Esophagus muscularis mucosa (tissue), 4 donors: ENCODE measurements around the gene UPF2. TPM values are rescaled to one million over a fixed set of nuclear protein-coding genes. Genes with fewer than 3 reads are reported as not detected.
"Not testable (repeated sequence)": the region's sequence is repeated elsewhere in the genome, so short reads cannot be mapped to it uniquely, and the experiment has no call there.

Experiments
- DNase-seq: peaks from one replicate; pipeline ENCODE4 v3.0.0-alpha.2; 2017; ENCODE audit errors: extremely low spot score
- H3K27ac ChIP-seq, 4 donors: fragments of 200-600 bp; sonication (generic); replicated peaks in 1 of 4; 1 replicate in 3 of 4; 2 replicates in 1 of 4; pipeline ENCODE4 v1.5.1; 2016 to 2019; ENCODE audit warnings: mild to moderate bottlenecking in 1 of 4
- H3K27me3 ChIP-seq, 4 donors: fragments of 200-600 bp; sonication (generic); one replicate each; pipeline versions ENCODE4 v1.5.1 to v1.6.0; 2016 to 2019
- H3K36me3 ChIP-seq, 4 donors: fragments of 200-600 bp; sonication (generic); one replicate each; pipeline ENCODE4 v1.5.1; 2016 to 2019
- H3K4me1 ChIP-seq, 4 donors: fragments of 200-600 bp; sonication (generic); one replicate each; pipeline ENCODE4 v1.5.1; 2016 to 2019
- H3K4me3 ChIP-seq, 4 donors: fragments of 200-600 bp; sonication (generic); 1 replicate in 2 of 4; 2 replicates in 2 of 4; pipeline ENCODE4 v1.5.1; 2016 to 2019; ENCODE audit warnings: mild to moderate bottlenecking in 4 of 4, moderate library complexity in 1 of 4
- H3K9me3 ChIP-seq, 4 donors: fragments of 200-600 bp; sonication (generic); 1 replicate in 3 of 4; 2 replicates in 1 of 4; pipeline ENCODE4 v1.5.1; 2016 to 2019
- CTCF ChIP-seq, 3 experiments: fragments of 200-600 bp in 2 of 3; fragments of 450-650 bp in 1 of 3; sonication (generic) in 2 of 3; IDR thresholded peaks; one replicate each; pipeline ENCODE4 v1.5.1; 2017 to 2019; ENCODE audit warnings: antibody characterized with exemption in 3 of 3, mild to moderate bottlenecking in 2 of 3, moderate library complexity in 1 of 3
- EP300 ChIP-seq: sonication (generic); formaldehyde crosslinking; IDR thresholded peaks from one replicate; pipeline ENCODE4 v1.6.1; 2017; ENCODE audit warnings: antibody characterized with exemption
- POLR2A ChIP-seq: fragments of 450-650 bp; IDR thresholded peaks from one replicate; pipeline ENCODE4 v1.6.1; 2017; ENCODE audit warnings: antibody characterized with exemption, moderate library complexity, mild to moderate bottlenecking, low read depth
- POLR2AphosphoS5 ChIP-seq, 2 donors: sonication (generic); formaldehyde crosslinking; IDR thresholded peaks; one replicate each; pipeline ENCODE4 v1.6.1; 2017; ENCODE audit warnings: antibody characterized with exemption in 2 of 2
- WGBS: methylation state at CpG from one replicate; pipeline ENCODE4 v1.1.5; 2018; 5-methylcytosine and 5-hydroxymethylcytosine counted together
- intact Hi-C: fragments of 100-400 bp; cut with DNase I; formaldehyde crosslinking; loops from one replicate; pipeline ENCODE4 v1.15.1; 2023
- total RNA-seq, 4 donors: library from RNA; depleted of rRNA; stranded (reverse); fragments of >200 nt; gene quantifications; one replicate each; pipeline versions ENCODE4 v1.1.0 to v1.2.1, GENCODE V29; 2016

Gene UPF2
- total RNA-seq, 4 donors from 2014 or later, result 26.0 to 38.6 (median 28.0) TPM

DNA sequence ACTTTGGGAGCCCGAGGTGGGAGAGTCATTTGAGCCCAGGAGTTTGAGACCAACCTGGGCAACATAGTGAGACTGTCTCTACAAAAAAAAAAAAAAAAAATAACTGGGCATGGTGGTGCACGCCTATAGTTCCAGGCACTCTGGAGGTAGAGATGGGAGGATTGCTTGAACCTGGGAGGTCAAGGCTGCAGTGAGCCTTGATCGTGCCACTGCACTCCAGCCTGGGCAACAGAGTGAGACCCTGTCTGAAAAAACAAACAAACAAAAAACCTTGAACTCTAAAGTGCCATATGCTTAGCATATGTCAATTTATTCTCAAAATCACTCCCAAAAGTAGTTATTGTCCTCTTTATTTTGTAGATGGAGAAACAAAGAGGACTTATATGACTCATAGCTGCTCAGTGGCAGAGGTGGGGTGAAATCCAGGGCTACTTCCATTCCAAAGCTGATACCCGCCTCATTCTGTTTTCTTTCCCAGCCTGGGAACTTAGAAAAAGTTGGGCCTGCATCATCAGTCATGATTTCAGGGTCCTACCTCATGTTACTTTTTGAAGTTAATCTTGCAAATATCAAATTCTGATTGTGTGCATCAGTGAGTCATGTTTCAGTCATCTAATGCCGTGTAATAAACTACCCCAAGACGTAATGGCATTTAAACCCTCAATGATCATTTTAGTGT, 39.4 kb upstream of the UPF2 start:
- H3K9me3 ChIP-seq, result no peaks in the 10 kb centered on the region
- 79% methylated on average over 6 of the region's 6 CpGs for WGBS
- H3K27ac ChIP-seq, result no peak overlapping the region

GRCh38 chr10:12081470-12081869, 38.9 kb upstream of the UPF2 start:
- Histone ChIP-seq H3K36me3 (peaks cover 18 to 72% (median 31%) of the 10 kb centered on the region in 4 donors), H3K4me1 (no peaks in the 10 kb centered on the region), H3K27ac (no peak overlapping the region), H3K4me3 (no peak overlapping the region), H3K9me3 (no peaks in the 10 kb centered on the region), H3K27me3 (no peaks in the 10 kb centered on the region)
- TF ChIP-seq CTCF (IDR thresholded peaks at IDR 0.05) (no peak), POLR2AphosphoS5 (IDR thresholded peaks at IDR 0.05) (no peak), EP300 (no peak), POLR2A (no peak)
- WGBS, result 100% methylated on average over 2 of the region's 8 CpGs
- no peak for DNase-seq
- intact Hi-C loops, result no loop called here

More for the DNA sequence above, 39.4 kb upstream of the UPF2 start:
- H3K27me3 ChIP-seq, result no peaks in the 10 kb centered on the region
- no peaks in the 10 kb centered on the region for H3K4me1 ChIP-seq
- intact Hi-C loops, result no loop called here
- TF ChIP-seq POLR2AphosphoS5 (IDR thresholded peaks at IDR 0.05), result no peak
- no peak for TF ChIP-seq CTCF (IDR thresholded peaks at IDR 0.05)
- TF ChIP-seq POLR2A, result no peak
- no peak for TF ChIP-seq EP300
- no peak overlapping the region for H3K4me3 ChIP-seq
- H3K36me3 ChIP-seq, result peaks cover 23 to 78% (median 36%) of the 10 kb centered on the region in 4 donors
- no peak for DNase-seq

DNA sequence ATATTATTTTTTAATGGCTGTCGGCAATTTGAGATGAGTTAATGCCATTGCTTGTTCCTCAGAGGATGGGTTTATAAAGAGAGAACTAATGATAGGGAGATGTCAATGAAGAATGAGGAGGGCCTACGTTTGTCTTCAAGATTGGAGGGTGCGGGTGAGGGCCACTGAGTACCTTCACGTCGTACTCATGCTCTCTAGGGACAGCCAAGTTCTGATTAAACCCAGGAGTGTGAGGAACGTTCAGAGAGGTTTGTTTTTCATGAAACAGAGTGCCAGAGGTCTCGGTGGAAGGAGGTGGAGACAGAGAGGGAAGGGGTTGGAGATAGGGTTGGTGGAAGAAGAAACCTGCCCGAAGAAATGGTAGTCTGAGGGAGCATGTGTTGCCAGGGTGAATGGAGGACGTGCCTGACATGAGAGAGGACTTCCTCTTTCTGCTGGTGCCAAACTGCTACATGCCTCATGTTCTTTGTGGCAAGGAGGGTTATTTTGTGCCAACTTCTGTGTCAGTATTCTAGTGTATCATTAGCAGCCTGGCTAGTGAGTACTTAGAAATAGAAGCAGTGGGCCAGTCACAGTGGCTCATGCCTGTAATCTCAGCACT, 35.1 kb upstream of the UPF2 start:
- WGBS, result 81% methylated on average over 9 of the region's 9 CpGs

DNA sequence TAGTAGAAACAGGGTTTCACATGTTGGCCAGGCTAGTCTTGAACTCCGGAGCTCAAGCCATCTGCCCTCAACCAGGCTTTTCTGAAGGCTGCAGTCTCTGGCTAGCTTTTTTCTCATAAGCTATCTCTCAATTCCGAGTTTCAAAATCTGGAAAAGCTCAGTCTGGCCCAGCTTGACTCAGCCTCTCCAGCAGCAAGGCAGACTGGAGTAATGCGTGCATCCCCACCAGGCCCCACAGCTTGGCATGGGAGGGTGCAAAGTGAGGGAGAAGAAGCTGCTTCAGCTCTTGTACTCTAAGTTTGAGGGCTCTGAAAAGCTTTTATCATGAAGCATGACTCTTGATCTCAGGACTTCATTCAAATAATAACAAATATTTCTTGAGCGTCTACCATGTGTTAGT, 30.9 kb upstream of the UPF2 start:
- Histone ChIP-seq H3K36me3 (peaks cover 0 to 15% (median 4%) of the 10 kb centered on the region in 4 donors), H3K27me3 (no peaks in the 10 kb centered on the region), H3K4me3 (no peak overlapping the region), H3K9me3 (no peaks in the 10 kb centered on the region), H3K4me1 (peaks cover 5 to 17% (median 14%) of the 10 kb centered on the region in 4 donors), H3K27ac (no peak overlapping the region)
- 92% methylated on average over 4 of the region's 4 CpGs for WGBS
- DNase-seq, result no peak
- intact Hi-C loops, result no loop called here
- TF ChIP-seq CTCF (IDR thresholded peaks at IDR 0.05), result no peak
- TF ChIP-seq EP300, result no peak
- no peak for TF ChIP-seq POLR2A
- TF ChIP-seq POLR2AphosphoS5 (IDR thresholded peaks at IDR 0.05), result no peak

More for the DNA sequence above, 35.1 kb upstream of the UPF2 start:
- no peaks in the 10 kb centered on the region for H3K4me1 ChIP-seq
- H3K27me3 ChIP-seq, result no peaks in the 10 kb centered on the region
- H3K36me3 ChIP-seq, result peaks cover 0 to 37% (median 7%) of the 10 kb centered on the region in 4 donors
- no peak overlapping the region for H3K4me3 ChIP-seq
- DNase-seq, result no peak
- TF ChIP-seq EP300 (no peak), POLR2A (no peak), POLR2AphosphoS5 (IDR thresholded peaks at IDR 0.05) (no peak), CTCF (IDR thresholded peaks at IDR 0.05) (no peak)
- intact Hi-C loops, result no loop called here
- no peak overlapping the region for H3K27ac ChIP-seq
- H3K9me3 ChIP-seq, result no peaks in the 10 kb centered on the region

- intact Hi-C loops, DNase-seq, H3K4me3 ChIP-seq, H3K36me3 ChIP-seq, H3K27ac ChIP-seq, H3K27me3 ChIP-seq, H3K9me3 ChIP-seq: not testable (repeated sequence)
- WGBS, result 93% methylated on average over 15 of the region's 15 CpGs
- H3K4me1 ChIP-seq, result peaks cover 8 to 21% (median 16%) of the 10 kb centered on the region in 4 donors
Observed at GRCh38 chr10:12071441-12071840, 28.8 kb upstream of the UPF2 start.
